GM04503 (cell line): Measurements from ENCODE around the gene DYTN.
"Not testable (repeated sequence)": the region's sequence is repeated elsewhere in the genome, so short reads cannot be mapped to it uniquely, and the experiment has no call there.

Experiments used
- DNase-seq: peaks from one replicate; pipeline ENCODE4 v3.0.0-alpha.2; 2012; ENCODE audit warnings: low read depth

DYTN gene, protein sequence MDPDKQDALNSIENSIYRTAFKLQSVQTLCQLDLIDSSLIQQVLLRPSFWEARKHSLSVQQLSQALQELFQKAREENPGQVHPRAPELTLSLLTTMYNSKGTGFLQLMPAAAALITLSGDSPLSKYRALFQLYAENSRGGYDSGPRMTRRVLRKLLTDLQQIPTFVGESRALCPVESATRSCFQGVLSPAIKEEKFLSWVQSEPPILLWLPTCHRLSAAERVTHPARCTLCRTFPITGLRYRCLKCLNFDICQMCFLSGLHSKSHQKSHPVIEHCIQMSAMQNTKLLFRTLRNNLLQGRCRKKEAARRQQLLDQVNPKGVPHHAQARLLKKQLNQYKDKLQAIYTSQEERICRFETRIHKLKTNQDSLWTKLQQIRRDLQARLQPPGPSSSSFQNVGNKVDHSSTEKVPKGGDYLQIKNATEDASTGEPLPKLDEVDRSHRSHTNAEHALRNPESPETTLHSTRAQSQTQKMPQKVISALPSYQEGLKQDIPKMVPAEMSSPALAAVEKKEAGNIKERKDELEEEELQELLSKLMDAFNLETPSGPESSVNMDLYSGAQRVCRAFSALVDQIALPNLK

DNA sequence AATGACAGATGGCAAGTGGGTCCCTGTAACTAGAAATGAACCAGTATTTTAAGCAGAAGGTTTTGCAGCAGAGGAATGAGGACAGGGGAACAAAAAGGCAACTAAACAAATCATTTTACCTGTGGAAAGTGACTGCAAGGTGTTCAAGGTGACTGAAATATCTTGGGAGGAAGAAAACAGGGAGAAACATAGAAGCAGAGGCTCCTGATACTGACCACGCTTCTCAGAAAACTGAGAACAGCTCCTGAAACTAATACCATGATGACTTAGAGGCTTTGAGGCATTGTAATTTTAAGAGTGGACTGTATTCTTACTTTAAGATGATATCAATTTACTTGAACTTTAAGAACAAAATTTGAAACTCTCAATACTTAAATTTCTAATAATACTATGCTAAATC lies at the start of gene DYTN:
TSS of gene DYTN (minus strand) at position 101 of the 400 bp plus-strand sequence. CDS start 117 bp downstream, outside the sequence.
- DNase-seq, result no peak

DNA sequence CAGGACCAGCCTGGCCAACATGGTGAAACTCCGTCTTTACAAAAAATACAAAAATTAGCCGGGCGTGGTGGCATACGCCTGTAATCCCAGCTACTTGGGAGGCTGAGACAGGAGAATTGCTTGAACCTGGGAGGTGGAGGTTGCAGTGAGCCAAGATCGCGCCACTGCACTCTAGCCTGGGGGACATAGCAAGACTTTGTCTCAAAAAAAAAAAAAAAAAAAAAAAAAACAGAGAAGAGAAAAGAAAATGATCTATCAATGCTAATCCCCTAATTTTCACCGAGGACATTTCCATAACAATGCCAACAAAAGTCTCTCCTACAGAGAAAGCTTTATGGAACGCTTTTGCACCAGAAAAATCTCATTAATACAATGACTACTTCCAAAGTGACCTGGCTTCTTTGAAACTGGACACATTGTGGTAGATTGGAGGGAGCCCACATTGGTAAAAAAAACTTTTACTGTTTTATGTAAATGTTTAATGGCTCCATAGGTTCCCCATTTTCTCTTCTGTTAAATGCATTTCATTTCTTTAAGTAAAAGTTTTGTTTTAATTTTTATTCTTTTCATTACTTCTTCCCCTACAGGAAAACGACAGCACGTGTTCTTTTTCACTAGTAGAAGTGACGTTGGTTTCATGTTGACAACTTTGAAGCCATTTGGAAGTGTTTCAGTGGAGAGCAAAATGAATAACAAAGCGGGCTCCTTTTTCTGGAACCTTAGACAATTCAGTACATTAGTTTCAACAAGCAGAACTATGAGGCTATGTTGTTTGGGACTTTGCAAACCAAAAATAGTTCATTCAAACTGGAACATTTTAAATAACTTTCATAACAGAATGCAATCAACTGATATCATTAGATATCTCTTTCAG lies 48.1 kb upstream of the DYTN start:
- no peak for DNase-seq

DNA sequence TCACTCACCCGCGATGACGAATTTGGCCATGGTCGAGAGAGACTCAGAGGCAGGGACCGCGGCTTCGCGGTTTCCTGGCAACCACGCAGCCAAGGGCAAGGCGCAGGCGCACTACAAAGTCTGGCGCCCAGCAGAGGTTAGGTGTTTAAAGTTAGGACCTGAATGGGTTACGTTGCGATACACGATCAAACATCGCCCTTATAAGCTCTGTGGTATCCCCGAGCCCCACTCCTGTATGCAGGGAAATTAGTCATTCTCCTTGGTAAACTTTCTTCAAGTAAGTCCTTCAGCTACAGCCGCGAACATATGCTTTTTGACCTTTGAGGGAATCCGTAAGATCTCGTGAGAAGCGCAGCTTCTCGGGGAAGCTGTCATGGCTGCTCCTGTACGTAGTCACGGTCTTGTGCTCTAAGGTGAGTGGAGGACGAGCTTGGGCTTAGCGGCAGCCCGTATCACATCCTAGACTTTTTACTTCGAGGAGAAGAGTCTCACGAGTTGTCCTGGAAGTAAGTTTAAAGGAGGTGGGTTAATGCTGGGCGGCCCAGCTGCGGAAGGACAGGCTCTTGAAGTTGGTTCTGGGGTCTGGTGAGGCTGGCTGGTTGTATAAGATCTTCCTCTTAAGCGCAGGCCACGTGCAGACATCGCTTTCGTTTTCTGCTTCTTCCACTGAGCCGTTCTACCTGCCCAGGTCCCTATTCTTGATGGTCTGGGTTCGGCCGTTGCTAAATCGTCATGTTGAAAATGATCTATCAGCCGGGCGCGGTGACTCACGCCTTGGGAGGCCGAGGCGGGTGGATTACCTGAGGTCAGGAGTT lies 47.3 kb upstream of the DYTN start, which contains the start of the genes FASTKD2 and MDH1B:
TSS of gene FASTKD2 (plus strand) at position 365 of the 815 bp plus-strand sequence. CDS start 1,088 bp downstream, outside the sequence.
TSS of gene MDH1B (minus strand) at position 87 of the 815 bp plus-strand sequence. CDS start at position 30, 57 bp downstream.
- DNase-seq, result peak; percentile 89

DNA sequence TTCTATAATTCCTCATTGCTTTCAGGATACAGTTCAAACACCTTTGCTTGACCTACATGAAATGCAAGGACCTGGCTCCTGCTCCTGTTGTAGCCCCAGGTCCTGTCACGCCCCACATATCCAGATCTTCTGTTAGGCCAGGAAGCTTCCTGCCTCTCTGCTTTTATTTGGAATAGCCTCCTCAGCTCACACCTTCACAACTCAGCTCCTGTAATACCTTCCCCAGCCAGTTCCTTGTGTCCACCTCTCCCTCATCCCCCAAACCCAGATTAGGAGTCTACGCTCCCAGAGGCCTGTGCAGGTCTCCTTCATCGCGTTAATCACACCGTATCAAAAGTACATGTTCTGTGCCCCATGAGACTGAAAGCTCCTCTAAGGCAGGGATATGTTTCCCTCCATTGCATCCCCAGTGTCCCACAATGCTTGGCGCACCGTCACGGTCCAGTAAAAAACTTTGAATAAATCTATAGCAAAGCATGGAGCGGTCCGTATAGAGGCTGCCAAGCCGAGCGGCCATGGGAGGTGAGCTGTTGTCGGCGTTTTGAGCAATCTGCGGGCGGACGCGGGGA lies 46.6 kb upstream of the DYTN start:
- DNase-seq, result no peak

DNA sequence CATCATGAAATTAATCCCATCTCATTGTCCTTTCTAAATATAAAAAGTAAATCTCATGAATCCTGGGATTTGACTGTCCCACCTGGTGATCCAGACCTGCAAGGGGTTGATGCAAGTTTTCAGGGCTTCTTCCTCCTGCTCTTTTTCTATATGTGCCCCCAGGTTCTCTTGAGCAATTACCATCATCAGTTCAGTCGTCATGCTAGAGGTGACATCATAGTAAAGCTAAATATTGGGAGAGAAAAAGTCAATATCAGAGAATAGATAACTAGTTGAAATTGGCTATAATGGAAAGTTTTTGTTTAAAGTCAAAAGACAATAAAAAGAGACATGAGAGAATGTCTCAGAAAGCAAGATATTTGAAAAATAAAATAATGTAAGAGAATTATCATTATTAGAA lies 38.6 kb upstream of the DYTN start:
- no peak for DNase-seq

DNA sequence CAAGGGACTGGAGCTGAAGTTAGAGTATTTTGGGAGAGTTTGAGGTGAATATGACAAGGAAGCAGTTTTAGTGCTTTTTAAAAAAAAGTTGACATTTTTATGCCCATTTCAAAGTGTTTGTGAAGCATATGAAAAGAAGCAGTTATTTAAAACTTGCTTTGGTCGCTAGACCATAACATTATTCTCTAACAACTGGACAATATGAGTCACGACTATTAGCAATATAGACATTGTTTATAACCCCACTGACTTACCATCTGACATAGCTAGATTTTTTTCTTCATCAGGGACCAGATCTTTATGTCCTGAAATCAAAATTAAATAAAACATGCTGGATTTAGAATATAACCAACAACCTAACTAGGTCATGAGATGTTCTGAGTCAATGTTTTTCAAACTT lies 22.6 kb upstream of the DYTN start:
- no peak for DNase-seq

DNA sequence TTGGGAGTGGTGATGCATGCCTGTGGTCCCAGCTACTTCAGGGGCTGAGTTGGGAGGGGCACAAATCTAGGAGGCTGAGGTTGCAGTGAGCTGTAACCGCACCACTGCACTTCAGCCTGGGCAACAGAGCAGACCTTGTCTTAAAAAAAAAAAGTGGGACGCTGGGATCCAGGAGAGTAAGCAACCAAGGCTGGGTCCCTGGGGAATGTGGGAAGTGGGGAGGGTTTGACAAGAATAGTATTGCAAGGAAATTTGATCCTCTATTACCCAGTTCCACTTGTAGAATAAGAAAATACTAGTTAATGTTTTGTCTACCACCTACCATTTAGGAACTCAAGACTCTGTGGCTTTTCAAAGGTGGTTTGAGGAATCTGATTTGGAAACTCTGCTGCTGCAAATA lies 21.1 kb upstream of the DYTN start:
- no peak for DNase-seq

DNA sequence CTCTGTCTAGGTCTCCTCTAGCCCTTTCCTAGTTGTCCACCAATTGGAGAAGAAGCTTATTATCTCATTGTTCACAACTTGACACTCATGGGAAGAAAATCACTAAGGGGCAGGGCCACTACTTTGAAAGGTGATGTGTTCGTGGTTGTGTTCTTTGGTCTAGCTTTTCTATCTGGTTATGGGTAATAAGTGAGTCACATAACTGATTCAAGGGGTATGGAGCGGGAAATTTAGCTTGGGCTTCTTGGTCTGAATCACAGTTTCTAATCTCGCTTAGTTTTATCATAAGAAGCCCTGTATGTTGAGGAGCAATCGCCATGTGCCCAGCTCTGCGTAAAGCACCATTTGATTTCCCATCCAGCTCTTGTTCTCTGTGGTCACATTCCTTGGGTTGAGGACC lies 18.7 kb upstream of the DYTN start:
- DNase-seq, result no peak

DNA sequence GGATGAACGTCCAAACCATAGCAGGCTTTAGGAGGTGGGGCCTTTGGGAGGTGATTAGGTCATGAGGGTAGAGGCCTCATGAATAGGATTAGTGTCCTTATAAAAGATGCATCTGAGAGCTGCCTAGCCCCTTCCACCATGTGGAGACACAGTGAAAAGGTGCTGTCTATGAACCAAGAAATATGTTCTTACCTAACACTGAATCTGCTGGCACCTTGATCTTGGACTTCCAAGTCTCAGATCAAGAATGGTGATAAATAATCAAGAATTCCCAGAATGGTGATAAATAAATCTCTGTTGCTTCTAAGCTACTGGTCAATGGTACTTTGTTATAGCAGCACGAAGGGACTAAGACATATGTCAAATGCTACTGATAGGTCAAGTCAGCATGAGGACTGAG lies 15.1 kb upstream of the DYTN start:
- DNase-seq, result no peak

DNA sequence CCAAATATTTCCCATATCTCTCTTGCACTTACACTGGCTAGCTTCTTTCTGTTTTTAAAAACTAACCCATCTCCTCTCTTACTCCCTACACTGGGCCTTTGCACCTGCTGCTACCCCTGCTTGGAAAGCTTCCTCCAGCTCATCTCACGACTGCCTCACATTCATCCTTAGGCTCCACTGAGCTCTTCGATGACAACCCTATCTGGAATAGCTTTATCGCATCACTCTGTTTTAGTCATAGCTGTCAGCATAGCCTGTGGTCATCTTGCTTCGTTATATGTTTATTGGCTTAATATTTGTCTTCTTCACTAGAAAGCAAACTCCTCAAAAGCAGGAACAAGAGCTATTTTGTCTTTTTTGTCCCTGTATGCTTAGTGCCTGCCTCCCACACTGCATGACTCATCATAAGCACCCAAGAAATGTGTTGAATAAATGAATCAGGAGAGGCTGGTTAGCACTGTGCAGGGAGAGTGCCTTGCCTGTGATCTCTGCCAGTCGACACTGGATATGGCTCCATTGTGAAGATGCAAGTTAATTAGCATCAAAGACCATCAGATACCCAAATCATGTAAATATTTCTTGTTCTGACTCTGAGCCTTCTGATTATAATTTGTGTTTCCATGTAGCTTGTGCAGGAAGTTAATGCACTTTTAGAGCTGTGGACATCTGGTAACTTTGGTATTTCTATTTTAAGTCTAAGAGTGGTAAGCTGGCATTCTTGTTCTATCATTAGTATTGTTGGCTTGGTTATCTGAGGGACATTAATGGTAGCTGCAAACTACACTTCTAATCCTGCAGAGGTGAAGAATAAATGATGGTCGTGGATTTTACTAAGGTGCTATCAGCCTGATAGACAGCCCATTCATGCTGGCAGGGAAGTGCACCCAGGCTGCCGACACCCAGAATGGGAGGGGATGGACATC lies 10.3 kb upstream of the DYTN start:
- no peak for DNase-seq

DNA sequence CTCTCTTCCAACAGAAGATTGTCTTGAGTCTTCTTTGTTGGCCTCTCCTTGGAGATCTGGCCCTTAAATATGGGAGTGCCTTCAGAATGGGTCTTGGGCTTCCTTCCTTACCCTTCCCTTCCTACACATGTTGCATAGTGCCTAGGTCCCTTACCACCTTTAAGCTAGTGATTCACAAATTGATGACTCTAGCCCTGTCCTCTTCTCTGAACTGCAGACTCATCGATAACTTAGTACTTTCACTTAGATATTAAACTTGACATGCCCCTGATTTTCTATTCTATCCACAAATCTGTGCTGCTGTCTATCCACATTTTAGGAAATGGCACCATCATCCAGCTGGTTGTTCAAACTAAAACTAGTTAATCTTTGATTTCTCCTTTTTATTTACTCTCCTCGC lies 9.1 kb upstream of the DYTN start:
- DNase-seq, result no peak

DNA sequence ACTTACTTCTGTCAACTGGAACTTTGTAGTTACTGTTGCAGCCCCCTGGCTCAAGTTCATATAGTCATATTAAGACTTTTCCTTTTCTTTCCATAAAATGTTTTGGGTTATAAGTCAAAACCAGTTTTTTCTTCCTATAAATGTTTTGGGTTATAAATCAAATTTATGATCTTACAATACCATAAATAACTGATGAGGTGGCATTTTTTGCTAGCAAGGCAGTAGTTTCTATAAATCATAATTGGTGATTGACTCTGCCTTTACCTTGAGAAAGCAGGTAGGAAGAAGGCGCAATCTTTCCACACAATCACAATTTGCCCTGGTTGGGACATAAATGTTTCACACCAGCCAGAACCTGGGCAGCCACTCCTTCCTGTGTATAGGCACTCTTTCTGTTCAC lies 5.1 kb upstream of the DYTN start:
- no peak for DNase-seq

DNA sequence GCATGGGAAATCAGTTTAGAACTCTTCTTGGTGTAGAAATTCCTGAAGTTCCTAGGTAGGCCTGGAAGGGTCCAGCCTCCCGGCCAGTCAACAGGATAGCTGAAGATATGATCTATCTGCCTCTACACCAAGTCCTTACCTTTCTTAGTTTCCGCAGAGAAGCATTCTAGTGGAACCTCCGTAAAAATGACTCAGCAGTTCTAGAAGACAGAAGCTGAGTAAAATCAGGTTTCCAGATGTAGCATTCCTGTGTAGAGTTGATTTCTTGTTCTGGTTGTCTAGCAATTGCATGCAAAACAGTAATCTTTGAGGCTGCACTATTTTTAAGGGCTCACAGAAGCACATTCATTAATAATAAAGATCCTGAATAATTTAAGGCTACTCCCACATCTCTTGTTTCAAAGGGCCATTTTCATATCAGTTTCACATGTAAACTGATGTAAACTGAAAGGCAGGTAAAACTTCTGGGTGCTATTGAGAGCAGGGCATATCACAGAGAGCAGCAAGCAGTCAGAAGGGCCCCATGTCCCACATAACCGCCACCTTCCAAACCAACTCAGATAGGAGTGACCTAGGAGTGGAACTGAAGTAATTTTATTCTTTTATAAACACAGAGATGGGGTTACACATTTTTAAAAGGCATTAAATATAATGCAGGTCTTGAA lies 3.2 kb upstream of the DYTN start:
- no peak for DNase-seq

DNA sequence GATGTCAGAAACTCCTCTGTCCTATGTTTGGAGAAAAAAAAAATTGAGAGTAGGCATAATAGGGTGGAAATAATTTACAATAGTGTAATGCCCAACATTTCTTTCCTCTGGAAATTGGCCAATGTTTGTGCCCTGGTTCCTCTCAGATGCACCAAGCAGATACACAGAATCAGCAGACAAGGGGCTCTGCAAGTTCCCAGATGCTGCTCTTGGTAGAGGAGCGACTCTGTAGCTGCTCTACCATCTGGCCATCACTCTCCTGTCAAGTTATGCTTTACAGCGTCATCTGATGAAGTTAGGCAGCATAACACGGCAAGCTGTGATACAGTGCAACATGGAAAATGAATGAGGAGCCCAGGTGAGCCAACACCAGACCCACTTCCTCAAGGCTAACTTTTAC lies 1.6 kb downstream of the DYTN start:
- no peak for DNase-seq

DNA sequence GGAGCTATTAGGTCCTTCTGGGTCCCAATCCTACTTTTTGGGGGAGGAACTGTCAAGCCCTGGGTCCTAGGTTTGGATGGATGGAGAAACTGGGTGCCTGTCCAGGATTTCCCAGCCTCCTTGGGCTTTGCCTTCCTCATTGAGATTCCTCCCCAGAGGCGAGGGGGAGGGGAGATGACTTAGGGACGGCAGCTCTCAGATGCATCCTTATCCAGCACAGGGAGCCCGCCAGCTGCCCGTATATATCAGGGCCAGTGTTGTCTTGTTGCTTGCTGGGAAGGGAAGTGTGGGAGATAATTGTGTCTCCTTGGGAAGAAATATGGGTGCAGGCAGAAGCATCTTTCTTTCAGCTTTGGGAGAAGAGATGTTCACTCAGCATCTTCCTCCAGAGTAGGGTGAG lies 3.0 kb downstream of the DYTN start:
- DNase-seq, result not testable (repeated sequence)

DNA sequence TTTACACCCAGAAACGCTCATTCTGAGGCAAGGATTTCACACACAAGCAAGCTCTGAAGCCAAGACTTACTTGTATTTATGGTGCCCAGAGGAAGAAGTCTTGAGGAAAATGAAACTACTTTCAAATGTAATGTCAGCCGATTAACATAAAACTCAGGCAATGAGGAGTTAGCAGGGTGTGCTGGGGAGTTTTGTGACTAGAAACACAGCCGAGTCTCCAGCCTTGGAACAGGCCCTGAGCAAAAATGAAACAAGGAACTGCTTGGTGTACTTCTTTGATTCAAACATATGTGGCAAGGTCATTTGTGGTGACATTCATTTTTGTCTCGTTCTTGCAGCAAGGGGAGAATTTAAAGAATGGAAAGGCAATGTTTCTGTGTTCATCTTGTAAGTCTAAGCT lies 4.5 kb downstream of the DYTN start:
- DNase-seq, result no peak

DNA sequence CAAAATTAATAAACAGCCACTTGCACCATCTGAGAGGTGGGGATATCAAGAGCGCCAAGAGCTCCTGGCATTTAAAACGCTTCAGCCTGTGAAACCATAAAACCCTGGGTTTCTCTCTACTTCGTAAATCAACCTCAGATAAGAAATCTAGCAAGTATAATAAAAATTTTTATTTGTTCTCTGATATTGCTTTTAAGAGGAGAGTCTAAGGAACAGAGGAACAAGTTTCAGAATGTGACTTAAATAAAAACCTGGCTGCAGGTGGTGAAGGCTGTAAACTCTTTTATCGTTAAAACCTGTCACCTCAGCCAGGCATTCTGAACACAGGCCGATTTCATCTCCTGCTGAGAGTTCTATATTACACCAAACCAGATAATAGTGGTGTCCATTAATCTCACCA lies 9.9 kb downstream of the DYTN start:
- no peak for DNase-seq

DNA sequence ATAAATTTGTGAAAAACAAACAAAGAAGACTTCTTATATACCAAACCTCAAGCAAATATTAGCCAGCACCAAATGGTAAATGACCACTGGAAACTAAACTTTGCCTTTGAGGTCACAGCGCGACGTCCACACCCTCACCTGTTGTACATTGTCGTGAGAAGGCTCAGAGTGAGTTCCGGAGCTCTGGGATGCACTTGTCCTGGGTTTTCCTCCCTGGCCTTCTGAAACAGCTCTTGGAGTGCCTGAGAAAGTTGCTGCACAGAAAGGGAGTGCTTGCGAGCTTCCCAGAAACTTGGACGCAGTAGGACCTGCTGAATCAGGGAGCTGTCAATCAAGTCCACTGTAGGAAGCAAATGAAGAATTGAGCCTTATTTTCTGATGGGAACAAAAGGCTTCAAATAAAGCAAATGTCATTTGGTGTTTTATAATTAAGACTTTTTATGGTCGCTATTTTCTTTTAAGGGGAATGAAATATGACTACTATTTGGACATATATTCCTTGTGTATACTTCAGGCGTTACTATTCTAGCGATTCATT lies 11.0 kb downstream of the DYTN start:
- no peak for DNase-seq

DNA sequence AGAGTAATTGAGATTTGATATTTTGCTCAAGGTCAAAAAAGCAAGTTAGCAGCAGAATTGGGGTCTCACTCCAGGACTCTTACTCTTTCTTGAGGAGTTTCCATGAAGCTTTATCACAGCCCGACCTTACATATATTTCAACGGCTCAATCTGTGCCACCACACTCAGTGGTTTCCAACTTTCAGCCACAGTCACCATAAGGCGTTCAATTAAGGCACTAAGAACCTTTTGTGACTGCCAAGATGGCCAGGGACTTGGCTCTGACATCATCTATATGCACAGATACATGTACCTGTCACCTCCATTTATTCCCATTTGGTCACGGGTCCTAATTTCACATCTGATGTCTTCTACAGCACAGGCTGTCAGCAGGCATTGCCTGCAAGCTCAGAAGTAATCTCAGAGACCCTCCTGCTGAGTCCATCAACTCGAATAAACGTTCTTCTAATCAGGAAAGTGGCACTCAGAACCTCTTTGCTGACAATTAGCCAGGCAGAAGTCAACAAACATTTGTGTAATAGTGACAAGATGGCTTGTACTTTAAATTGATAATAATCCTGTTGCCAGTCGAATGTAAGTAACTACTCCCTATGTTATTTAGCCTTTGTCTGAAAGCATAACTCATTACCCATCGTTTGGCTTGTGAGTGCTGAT lies 16.1 kb downstream of the DYTN start:
- DNase-seq, result no peak
